HEK293T (cell line): ENCODE data around the gene SCO1.

ENCODE experiments used
- ARNT ChIP-seq: fragments of 450-650 bp; IDR thresholded peaks from 2 replicates; pipeline ENCODE4 v1.6.1; 2017; ENCODE audit warnings: mild to moderate bottlenecking
- BHLHE40 ChIP-seq: fragments of 450-650 bp; IDR thresholded peaks from 2 replicates; pipeline ENCODE4 v1.6.1; 2016; ENCODE audit warnings: mild to moderate bottlenecking, moderate library complexity, borderline replicate concordance
- CTBP1 ChIP-seq: fragments of 450-650 bp; IDR thresholded peaks from 2 replicates; pipeline ENCODE4 v1.6.1; 2016; ENCODE audit warnings: borderline replicate concordance
- ELF4 ChIP-seq: fragments of 450-650 bp; IDR thresholded peaks from 2 replicates; pipeline ENCODE4 v1.6.1; 2017; ENCODE audit warnings: antibody characterized with exemption
- FOXA1 ChIP-seq: fragments of 450-650 bp; IDR thresholded peaks from 2 replicates; pipeline ENCODE4 v1.6.1; 2016; ENCODE audit warnings: mild to moderate bottlenecking
- FOXK2 ChIP-seq: fragments of 450-650 bp; IDR thresholded peaks from 2 replicates; pipeline ENCODE4 v1.6.1; 2016; ENCODE audit warnings: mild to moderate bottlenecking
- FOXM1 ChIP-seq: fragments of 450-650 bp; IDR thresholded peaks from 2 replicates; pipeline ENCODE4 v1.6.1; 2017; ENCODE audit warnings: mild to moderate bottlenecking, borderline replicate concordance
- HDGF ChIP-seq: fragments of 450-650 bp; IDR thresholded peaks from 2 replicates; pipeline ENCODE4 v1.6.1; 2017; ENCODE audit warnings: antibody characterized with exemption, borderline replicate concordance
- L3MBTL2 ChIP-seq: fragments of 450-650 bp; conservative IDR thresholded peaks from 2 replicates; pipeline ENCODE4 v1.6.1; 2016; ENCODE audit warnings: mild to moderate bottlenecking
- NFRKB ChIP-seq: fragments of 450-650 bp; IDR thresholded peaks from 2 replicates; pipeline ENCODE4 v1.6.1; 2016; ENCODE audit warnings: mild to moderate bottlenecking, moderate library complexity
- SP1 ChIP-seq: fragments of 450-650 bp; IDR thresholded peaks from 2 replicates; pipeline ENCODE4 v1.6.1; 2017
- SUZ12 ChIP-seq: fragments of 450-650 bp; IDR thresholded peaks from 2 replicates; pipeline ENCODE4 v1.6.1; 2016; ENCODE audit warnings: mild to moderate bottlenecking
- TARDBP ChIP-seq: fragments of 450-650 bp; IDR thresholded peaks from 2 replicates; pipeline ENCODE4 v1.6.1; 2016
- TF ChIP-seq, protein P1 (sequence below): fragments of 450-650 bp; IDR thresholded peaks from 2 replicates; pipeline ENCODE4 v1.6.1; 2016

DNA sequence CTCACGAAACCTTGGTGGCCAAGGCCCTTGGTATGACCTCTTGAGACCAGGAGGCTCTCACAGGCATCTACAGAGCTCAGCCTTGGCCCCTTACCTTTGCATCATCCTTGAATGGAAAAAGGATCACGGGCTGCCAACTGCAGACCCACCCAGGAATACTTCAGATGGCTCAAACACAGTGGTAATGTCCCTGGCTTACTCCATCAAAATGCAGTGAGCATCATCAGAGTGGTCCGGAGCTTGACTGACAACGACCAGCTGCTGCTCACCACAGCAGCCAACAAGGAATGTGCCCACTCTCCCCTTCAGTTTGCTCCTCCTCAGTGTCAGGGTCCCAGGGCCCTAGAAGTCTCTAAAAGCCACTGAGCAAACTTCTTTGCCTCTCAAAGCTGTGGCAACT lies 22.6 kb downstream of the SCO1 start:
- TF ChIP-seq ARNT (no peak), HDGF (no peak), FOXK2 (no peak), CTBP1 (no peak), BHLHE40 (no peak), SP1 (no peak), TARDBP (no peak), FOXM1 (no peak), L3MBTL2 (no peak), FOXA1 (no peak), SUZ12 (no peak), ELF4 (no peak), NFRKB (no peak)
- TF ChIP-seq, protein P1, sequence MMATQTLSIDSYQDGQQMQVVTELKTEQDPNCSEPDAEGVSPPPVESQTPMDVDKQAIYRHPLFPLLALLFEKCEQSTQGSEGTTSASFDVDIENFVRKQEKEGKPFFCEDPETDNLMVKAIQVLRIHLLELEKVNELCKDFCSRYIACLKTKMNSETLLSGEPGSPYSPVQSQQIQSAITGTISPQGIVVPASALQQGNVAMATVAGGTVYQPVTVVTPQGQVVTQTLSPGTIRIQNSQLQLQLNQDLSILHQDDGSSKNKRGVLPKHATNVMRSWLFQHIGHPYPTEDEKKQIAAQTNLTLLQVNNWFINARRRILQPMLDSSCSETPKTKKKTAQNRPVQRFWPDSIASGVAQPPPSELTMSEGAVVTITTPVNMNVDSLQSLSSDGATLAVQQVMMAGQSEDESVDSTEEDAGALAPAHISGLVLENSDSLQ: no peak
